H9 (cell line): Measurements from ENCODE around the gene ANKRD62. TPM values are rescaled to one million over a fixed set of nuclear protein-coding genes. Genes with fewer than 3 reads are reported as not detected.

Experiments
- DNase-seq: peaks from one replicate; pipeline ENCODE4 v3.0.0-alpha.2; 2017
- H2AFZ ChIP-seq: one replicate; pipeline ENCODE4 v1.6.1; 2013; ENCODE audit warnings: mild to moderate bottlenecking, low read length, control low read depth, moderate library complexity
- H2AK5ac ChIP-seq: 2 replicates; pipeline ENCODE4 v1.6.1; 2013; ENCODE audit warnings: low read length, control low read depth, mixed read lengths; ENCODE audit not compliant: insufficient read length
- H2BK120ac ChIP-seq: one replicate; pipeline ENCODE4 v1.6.1; 2013; ENCODE audit warnings: low read depth, mild to moderate bottlenecking, low read length, control low read depth, inconsistent platforms; ENCODE audit not compliant: poor library complexity, severe bottlenecking
- H2BK12ac ChIP-seq: 2 replicates; pipeline ENCODE4 v1.6.1; 2013; ENCODE audit warnings: low read length, control low read depth, mixed read lengths, low read depth; ENCODE audit not compliant: insufficient read length
- H2BK15ac ChIP-seq: 2 replicates; pipeline ENCODE4 v1.6.1; 2013; ENCODE audit warnings: low read depth, low read length, control low read depth
- H2BK20ac ChIP-seq: one replicate; pipeline ENCODE4 v1.6.1; 2013; ENCODE audit warnings: low read depth, mild to moderate bottlenecking, low read length, control low read depth, inconsistent platforms; ENCODE audit not compliant: poor library complexity, severe bottlenecking
- H2BK5ac ChIP-seq: 2 replicates; pipeline ENCODE4 v1.6.1; 2013; ENCODE audit warnings: low read length, control low read depth, mixed read lengths; ENCODE audit not compliant: insufficient read length
- H3K14ac ChIP-seq: 2 replicates; pipeline ENCODE4 v1.6.1; 2013; ENCODE audit warnings: low read length, control low read depth; ENCODE audit not compliant: insufficient read depth
- H3K18ac ChIP-seq: 2 replicates; pipeline ENCODE4 v1.6.1; 2013; ENCODE audit warnings: low read depth, mild to moderate bottlenecking, mixed read lengths, low read length, control low read depth; ENCODE audit not compliant: insufficient read length
- H3K23ac ChIP-seq: 2 replicates; pipeline ENCODE4 v1.6.1; 2013; ENCODE audit warnings: low read length, control low read depth, mixed read lengths, low read depth; ENCODE audit not compliant: insufficient read length
- H3K23me2 ChIP-seq: 2 replicates; pipeline ENCODE4 v1.6.1; 2013; ENCODE audit warnings: low read depth, mild to moderate bottlenecking, mixed read lengths, low read length, control low read depth; ENCODE audit not compliant: insufficient read length, poor library complexity, severe bottlenecking
- H3K27ac ChIP-seq: 2 replicates; pipeline ENCODE4 v1.5.1; 2013; ENCODE audit warnings: low read length, control low read depth, mixed read lengths, low read depth; ENCODE audit not compliant: insufficient read length
- H3K27me3 ChIP-seq: 2 replicates; pipeline ENCODE4 v1.6.1; 2013; ENCODE audit warnings: low read length, control low read depth, inconsistent platforms; ENCODE audit not compliant: insufficient read depth
- H3K4ac ChIP-seq: 2 replicates; pipeline ENCODE4 v1.6.1; 2013; ENCODE audit warnings: low read depth, mild to moderate bottlenecking, control low read depth, inconsistent platforms, low read length, moderate library complexity
- H3K4me1 ChIP-seq: 2 replicates; pipeline ENCODE4 v1.6.1; 2013; ENCODE audit warnings: low read length, control low read depth, inconsistent platforms; ENCODE audit not compliant: insufficient read depth
- H3K4me2 ChIP-seq: 2 replicates; pipeline ENCODE4 v1.6.1; 2013; ENCODE audit warnings: low read length, control low read depth, mixed read lengths; ENCODE audit not compliant: insufficient read length, insufficient read depth
- H3K56ac ChIP-seq: 2 replicates; pipeline ENCODE4 v1.6.1; 2013; ENCODE audit warnings: low read depth, mild to moderate bottlenecking, mixed read lengths, low read length, control low read depth; ENCODE audit not compliant: insufficient read length
- H3K79me1 ChIP-seq: 2 replicates; pipeline ENCODE4 v1.6.1; 2013; ENCODE audit warnings: low read depth, mild to moderate bottlenecking, moderate library complexity, low read length, control low read depth, inconsistent platforms; ENCODE audit not compliant: insufficient read depth, poor library complexity, severe bottlenecking
- H3K79me2 ChIP-seq: 2 replicates; pipeline ENCODE4 v1.6.1; 2013; ENCODE audit warnings: low read length, control low read depth, inconsistent platforms; ENCODE audit not compliant: insufficient read depth
- H3K9ac ChIP-seq: 2 replicates; pipeline ENCODE4 v1.6.1; 2013; ENCODE audit warnings: low read length, control low read depth, mixed read lengths; ENCODE audit not compliant: insufficient read length; ENCODE audit errors: extremely low read depth
- H3K9me3 ChIP-seq: one replicate; pipeline ENCODE4 v1.6.1; 2013; ENCODE audit warnings: low read depth, low read length, inconsistent platforms; ENCODE audit not compliant: control insufficient read depth
- H3T11ph ChIP-seq: one replicate; pipeline ENCODE4 v1.6.1; 2013; ENCODE audit warnings: mild to moderate bottlenecking, low read length, control low read depth, inconsistent platforms
- H4K20me1 ChIP-seq: one replicate; pipeline ENCODE4 v1.6.1; 2013; ENCODE audit not compliant: control insufficient read depth, insufficient read length, insufficient read depth
- H4K5ac ChIP-seq: 2 replicates; pipeline ENCODE4 v1.6.1; 2013; ENCODE audit warnings: low read depth, mild to moderate bottlenecking, mixed read lengths, low read length, control low read depth; ENCODE audit not compliant: insufficient read length
- H4K8ac ChIP-seq: replicated peaks from 2 replicates; pipeline ENCODE4 v1.6.1; 2013; ENCODE audit warnings: low read length, control low read depth, mixed read lengths, low read depth; ENCODE audit not compliant: insufficient read length
- H4K91ac ChIP-seq: 2 replicates; pipeline ENCODE4 v1.6.1; 2013; ENCODE audit warnings: low read depth, mild to moderate bottlenecking, moderate library complexity, mixed read lengths, low read length, control low read depth; ENCODE audit not compliant: insufficient read length
- H3K27ac Mint-ChIP-seq, 3 experiments: 2 replicates in 2 of 3; 3 replicates in 1 of 3; pipeline ENCODE4 v1.8.0; 2020 to 2021; ENCODE audit warnings: mixed read lengths in 3 of 3, mild to moderate bottlenecking in 1 of 3, moderate library complexity in 1 of 3
- H3K27me3 Mint-ChIP-seq: 2 replicates; pipeline ENCODE4 v1.8.0; 2021; ENCODE audit warnings: low read depth, mild to moderate bottlenecking, moderate library complexity, mixed read lengths
- H3K36me3 Mint-ChIP-seq, 3 experiments: 2 replicates in 2 of 3; 3 replicates in 1 of 3; pipeline ENCODE4 v1.8.0; 2020 to 2021; ENCODE audit warnings: low read depth in 3 of 3, mixed read lengths in 3 of 3; ENCODE audit not compliant: insufficient read depth in 1 of 3
- H3K4me1 Mint-ChIP-seq, 2 experiments: 2 replicates each; pipeline ENCODE4 v1.8.0; 2020; ENCODE audit warnings: mixed read lengths in 2 of 2
- H3K4me3 Mint-ChIP-seq, 2 experiments: 2 replicates in 1 of 2; 3 replicates in 1 of 2; pipeline ENCODE4 v1.8.0; 2020 to 2021; ENCODE audit warnings: mild to moderate bottlenecking in 2 of 2, mixed read lengths in 2 of 2, moderate library complexity in 1 of 2
- H3K9me3 Mint-ChIP-seq, 2 experiments: 2 replicates in 1 of 2; 3 replicates in 1 of 2; pipeline ENCODE4 v1.8.0; 2020; ENCODE audit warnings: mild to moderate bottlenecking in 2 of 2, mixed read lengths in 2 of 2, moderate library complexity in 1 of 2
- WGBS: extraction: QIAGEN DNeasy Blood & Tissue Kit; methylation state at CpG from one replicate; pipeline ENCODE4 v1.1.7; 2013; ENCODE audit warnings: missing lambda C conversion rate, low lambda C conversion rate, mixed read lengths; ENCODE audit not compliant: insufficient read length; ENCODE audit errors: extremely low coverage; 5-methylcytosine and 5-hydroxymethylcytosine counted together
- total RNA-seq: library from RNA; stranded (reverse); gene quantifications from 2 replicates; pipeline ENCODE4 v1.2.1, GENCODE V29; 2021
- TF ChIP-seq, protein P1 (sequence below): fragments of 200-600 bp; sonication (generic); conservative IDR thresholded peaks from 3 replicates; pipeline ENCODE4 v1.8.0; 2021; ENCODE audit warnings: antibody characterized with exemption, mild to moderate bottlenecking

Gene ANKRD62
- total RNA-seq, 1 experiment from 2014 or later = not detected

DNA sequence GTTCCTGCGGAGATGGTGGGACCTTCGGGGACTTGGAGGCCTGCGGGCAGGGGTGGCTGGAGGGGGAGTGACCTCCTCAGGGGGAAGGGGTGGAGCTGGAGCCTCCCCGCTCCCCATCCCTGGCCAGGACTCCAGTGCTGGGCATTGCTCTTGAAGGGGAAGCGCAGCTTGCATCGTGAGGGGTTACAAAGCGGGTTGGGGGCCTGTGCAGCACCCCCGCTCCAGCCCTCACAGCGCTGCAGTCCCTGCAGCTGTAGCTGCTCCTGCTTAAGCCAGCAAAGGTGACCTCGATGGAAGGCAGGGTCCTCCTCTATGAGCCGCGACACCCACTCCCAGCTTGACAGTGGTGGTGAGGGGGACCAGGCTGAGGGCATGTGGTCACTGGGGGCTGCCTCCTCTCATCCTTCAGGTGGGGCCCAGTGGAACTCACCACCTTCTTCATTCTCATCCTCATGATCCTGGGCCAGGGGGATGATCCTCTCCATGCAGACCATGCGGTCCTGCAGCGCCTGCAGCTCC is 36.7 kb upstream of the ANKRD62 start:
- TF ChIP-seq, protein P1, sequence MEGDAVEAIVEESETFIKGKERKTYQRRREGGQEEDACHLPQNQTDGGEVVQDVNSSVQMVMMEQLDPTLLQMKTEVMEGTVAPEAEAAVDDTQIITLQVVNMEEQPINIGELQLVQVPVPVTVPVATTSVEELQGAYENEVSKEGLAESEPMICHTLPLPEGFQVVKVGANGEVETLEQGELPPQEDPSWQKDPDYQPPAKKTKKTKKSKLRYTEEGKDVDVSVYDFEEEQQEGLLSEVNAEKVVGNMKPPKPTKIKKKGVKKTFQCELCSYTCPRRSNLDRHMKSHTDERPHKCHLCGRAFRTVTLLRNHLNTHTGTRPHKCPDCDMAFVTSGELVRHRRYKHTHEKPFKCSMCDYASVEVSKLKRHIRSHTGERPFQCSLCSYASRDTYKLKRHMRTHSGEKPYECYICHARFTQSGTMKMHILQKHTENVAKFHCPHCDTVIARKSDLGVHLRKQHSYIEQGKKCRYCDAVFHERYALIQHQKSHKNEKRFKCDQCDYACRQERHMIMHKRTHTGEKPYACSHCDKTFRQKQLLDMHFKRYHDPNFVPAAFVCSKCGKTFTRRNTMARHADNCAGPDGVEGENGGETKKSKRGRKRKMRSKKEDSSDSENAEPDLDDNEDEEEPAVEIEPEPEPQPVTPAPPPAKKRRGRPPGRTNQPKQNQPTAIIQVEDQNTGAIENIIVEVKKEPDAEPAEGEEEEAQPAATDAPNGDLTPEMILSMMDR = no peak
- no peak overlapping the region for H4K5ac ChIP-seq
- Mint-ChIP-seq H3K36me3 (no peaks in the 10 kb centered on the region), H3K9me3 (no peaks in the 10 kb centered on the region; a peak in 1 of 5 replicates), H3K27ac (peak overlapping the region in 1 of 3 experiments; percentile 81; a peak in 1 of 7 replicates), H3K27me3 (no peaks in the 10 kb centered on the region), H3K4me3 (no peak overlapping the region), H3K4me1 (peaks cover 3 to 4% of the 10 kb centered on the region in 2 experiments; a peak in 3 of 4 replicates)
- no peak overlapping the region for H2BK12ac ChIP-seq
- no peak overlapping the region for H3K23ac ChIP-seq
- H3K4me2 ChIP-seq = no peak overlapping the region
- no peak overlapping the region for H4K8ac ChIP-seq
- no peak overlapping the region for H3K56ac ChIP-seq
- no peak overlapping the region for H3T11ph ChIP-seq
- H3K27me3 ChIP-seq = no peaks in the 10 kb centered on the region
- no peaks in the 10 kb centered on the region for H3K23me2 ChIP-seq
- DNase-seq = no peak
- H3K79me2 ChIP-seq = no peaks in the 10 kb centered on the region
- H3K4me1 ChIP-seq = no peaks in the 10 kb centered on the region
- no peak overlapping the region for H4K91ac ChIP-seq
- H3K27ac ChIP-seq = no peak overlapping the region
- H2AFZ ChIP-seq = no peak overlapping the region
- no peaks in the 10 kb centered on the region for H3K79me1 ChIP-seq
- H2BK120ac ChIP-seq = no peak overlapping the region
- no peak overlapping the region for H3K9ac ChIP-seq
- no peak overlapping the region for H3K4ac ChIP-seq
- H4K20me1 ChIP-seq = no peaks in the 10 kb centered on the region
- H2BK5ac ChIP-seq = no peak overlapping the region
- H3K18ac ChIP-seq = no peak overlapping the region
- WGBS = no CpG with 5 or more reads among the region's 14 CpGs
- H3K9me3 ChIP-seq = no peaks in the 10 kb centered on the region
- H2AK5ac ChIP-seq = no peak overlapping the region
- H2BK20ac ChIP-seq = no peak overlapping the region
- H3K14ac ChIP-seq = no peak overlapping the region
- H2BK15ac ChIP-seq = no peak overlapping the region
